SU-DHL-6 (cell line): ENCODE measurements around the gene CALHM3.

Source experiments
- H2AFZ ChIP-seq: fragments of 200-600 bp; sonication (generic); 2 replicates; pipeline ENCODE4 v1.6.1; 2014; ENCODE audit warnings: low read depth, mild to moderate bottlenecking, moderate library complexity, mixed read lengths, antibody characterized with exemption, low read length; ENCODE audit not compliant: severe bottlenecking
- H3F3A ChIP-seq: fragments of 200-600 bp; shearing (Covaris generic); 2 replicates; pipeline ENCODE4 v1.6.0; 2016; ENCODE audit warnings: antibody characterized with exemption, mild to moderate bottlenecking; ENCODE audit not compliant: insufficient read depth
- H3K27ac ChIP-seq: fragments of 200-600 bp; sonication (generic); 2 replicates; pipeline ENCODE4 v1.5.1; 2016; ENCODE audit warnings: low read depth, mild to moderate bottlenecking, low read length, moderate library complexity, mixed read lengths
- H3K27me3 ChIP-seq: fragments of 200-600 bp; sonication (generic), shearing (Covaris generic); 2 replicates; pipeline ENCODE4 v1.6.0; 2014; ENCODE audit warnings: mild to moderate bottlenecking, low read length
- H3K36me3 ChIP-seq: fragments of 200-600 bp; sonication (generic); 2 replicates; pipeline ENCODE4 v1.6.1; 2014; ENCODE audit warnings: mild to moderate bottlenecking, low read length, mixed read lengths
- H3K4me2 ChIP-seq: fragments of 300-600, 200-600 bp; shearing (Covaris generic), sonication (generic); 2 replicates; pipeline ENCODE4 v1.6.0; 2014; ENCODE audit warnings: low read length, low read depth, mild to moderate bottlenecking; ENCODE audit not compliant: poor library complexity, severe bottlenecking
- H3K4me3 ChIP-seq: fragments of 200-600 bp; sonication (generic); 2 replicates; pipeline ENCODE4 v1.5.1; 2014; ENCODE audit warnings: antibody characterized with exemption, low read length, mild to moderate bottlenecking, mixed read lengths; ENCODE audit not compliant: insufficient read depth, poor library complexity, severe bottlenecking
- H3K79me2 ChIP-seq: fragments of 200-600 bp; sonication (generic); 2 replicates; pipeline ENCODE4 v1.6.1; 2014; ENCODE audit warnings: mild to moderate bottlenecking, low read length, moderate library complexity; ENCODE audit not compliant: insufficient read depth
- H3K9ac ChIP-seq: fragments of 200-600 bp; sonication (generic); 2 replicates; pipeline ENCODE4 v1.7.0; 2014; ENCODE audit warnings: mild to moderate bottlenecking, low read length
- H3K9me2 ChIP-seq: fragments of 200-600 bp; sonication (generic); replicated peaks from 2 replicates; pipeline ENCODE4 v1.6.1; 2014; ENCODE audit warnings: low read length; ENCODE audit not compliant: insufficient read depth
- H3K9me3 ChIP-seq: fragments of 200-600 bp; sonication (generic); 2 replicates; pipeline ENCODE4 v1.6.1; 2014; ENCODE audit warnings: low read length, mixed read lengths; ENCODE audit not compliant: insufficient read depth
- H4K20me1 ChIP-seq: fragments of 200-600 bp; sonication (generic); 2 replicates; pipeline ENCODE4 v1.6.1; 2014; ENCODE audit warnings: low read depth, mild to moderate bottlenecking, antibody characterized with exemption, low read length, moderate library complexity, mixed read lengths
- CTCF ChIP-seq: fragments of 200-600 bp; sonication (generic); IDR thresholded peaks from one replicate; pipeline ENCODE4 v1.5.1; 2017; ENCODE audit warnings: antibody characterized with exemption, mild to moderate bottlenecking, low read length, moderate library complexity; ENCODE audit not compliant: insufficient read depth, poor library complexity, severe bottlenecking
- EZH2phosphoT487 ChIP-seq: fragments of 200-600 bp; sonication (generic), shearing (Covaris generic); conservative IDR thresholded peaks from 2 replicates; pipeline ENCODE4 v1.6.1; 2018; ENCODE audit warnings: mild to moderate bottlenecking, antibody characterized with exemption, low read length, moderate library complexity, mixed read lengths

The CALHM3 gene

GRCh38 chr10:103450201-103450695, 28.8 kb downstream of the CALHM3 start:
- H3K9me3 ChIP-seq, result no peaks in the 10 kb centered on the region
- H3K4me2 ChIP-seq, result no peak overlapping the region
- no peaks in the 10 kb centered on the region for H3F3A ChIP-seq
- H3K4me3 ChIP-seq, result no peak overlapping the region
- H3K79me2 ChIP-seq, result no peaks in the 10 kb centered on the region
- no peaks in the 10 kb centered on the region for H4K20me1 ChIP-seq
- no peaks in the 10 kb centered on the region for H3K36me3 ChIP-seq
- no peak overlapping the region for H3K9ac ChIP-seq
- H2AFZ ChIP-seq, result no peak overlapping the region
- H3K27ac ChIP-seq, result no peak overlapping the region
- H3K27me3 ChIP-seq, result no peaks in the 10 kb centered on the region
- no peaks in the 10 kb centered on the region for H3K9me2 ChIP-seq
- no peak for TF ChIP-seq CTCF
- TF ChIP-seq EZH2phosphoT487, result no peak

- no peaks in the 10 kb centered on the region for H4K20me1 ChIP-seq
- H3K27me3 ChIP-seq, result no peaks in the 10 kb centered on the region
- H3K9me2 ChIP-seq, result no peaks in the 10 kb centered on the region
- H3K9ac ChIP-seq, result no peak overlapping the region
- H3K9me3 ChIP-seq, result no peaks in the 10 kb centered on the region
- TF ChIP-seq EZH2phosphoT487 (no peak), CTCF (no peak)
- H3K4me2 ChIP-seq, result no peak overlapping the region
- H3K27ac ChIP-seq, result no peak overlapping the region
- no peaks in the 10 kb centered on the region for H3K36me3 ChIP-seq
- no peaks in the 10 kb centered on the region for H3F3A ChIP-seq
- no peaks in the 10 kb centered on the region for H3K79me2 ChIP-seq
- H2AFZ ChIP-seq, result no peak overlapping the region
- no peak overlapping the region for H3K4me3 ChIP-seq
These were observed 29.6 kb downstream of the CALHM3 start for GRCh38 chr10:103449208-103450144.

GRCh38 chr10:103448746-103449145, 30.3 kb downstream of the CALHM3 start:
- Histone ChIP-seq H3K9me3 (no peaks in the 10 kb centered on the region), H2AFZ (no peak overlapping the region), H3K9ac (no peak overlapping the region), H3F3A (no peaks in the 10 kb centered on the region), H3K79me2 (no peaks in the 10 kb centered on the region), H3K9me2 (no peaks in the 10 kb centered on the region), H3K36me3 (no peaks in the 10 kb centered on the region), H3K4me2 (no peak overlapping the region), H3K27ac (no peak overlapping the region), H3K4me3 (no peak overlapping the region), H3K27me3 (no peaks in the 10 kb centered on the region), H4K20me1 (no peaks in the 10 kb centered on the region)
- TF ChIP-seq EZH2phosphoT487 (no peak), CTCF (no peak)
